PC-3 (cell line): ENCODE data around the gene N4BP3. TPM values are rescaled to one million over a fixed set of nuclear protein-coding genes. Genes with fewer than 3 reads are reported as not detected.
"Not testable (repeated sequence)": the region's sequence is repeated elsewhere in the genome, so short reads cannot be mapped to it uniquely, and the experiment has no call there.

Experiments used
- ATAC-seq: fragments of 200-7000 bp; cut with Tn5 transposase; 2 replicates; pipeline ENCODE4 v1.9.1; 2020; ENCODE audit warnings: mild to moderate bottlenecking, moderate library complexity
- BruUV-seq: library from RNA; stranded (reverse); fragments of 400-500 nt; replicated peaks from 2 replicates; lab custom pipeline; 2021; lab: Mats Ljungman, UMichigan
- CTCF ChIA-PET: fragments of 300-600 bp; sonication (Branson Sonifier 250); formaldehyde crosslinking; loops from one replicate; lab custom pipeline; 2022; ENCODE audit warnings: antibody characterized with exemption; lab: Charles Lee
- POLR2A ChIA-PET: fragments of 300-600 bp; sonication (Branson Sonifier 250); formaldehyde crosslinking; loops from one replicate; lab custom pipeline; 2022; ENCODE audit warnings: antibody characterized with exemption; ENCODE audit not compliant: unreplicated experiment; lab: Charles Lee
- DNase-seq: peaks from one replicate; pipeline ENCODE4 v3.0.0-alpha.2; 2015
- H2AFZ ChIP-seq: fragments of 300-600 bp; sonication (generic); 2 replicates; pipeline ENCODE4 v1.6.0; 2016; ENCODE audit warnings: antibody characterized with exemption, low read length
- H3F3A ChIP-seq: fragments of 300-600 bp; sonication (generic); one replicate; pipeline ENCODE4 v1.6.0; 2017; ENCODE audit warnings: antibody characterized with exemption, low read length, control low read depth, mild to moderate bottlenecking; ENCODE audit not compliant: unreplicated experiment
- H3K27ac ChIP-seq: fragments of 300-600 bp; sonication (generic); 2 replicates; pipeline ENCODE4 v1.5.1; 2016; ENCODE audit warnings: mild to moderate bottlenecking, low read length
- H3K27me3 ChIP-seq: fragments of 300-600 bp; sonication (generic); 2 replicates; pipeline ENCODE4 v1.6.1; 2016; ENCODE audit warnings: low read length, mixed read lengths
- H3K36me3 ChIP-seq: fragments of 300-600 bp; sonication (generic); 2 replicates; pipeline ENCODE4 v1.6.1; 2016; ENCODE audit warnings: low read depth, mixed run types, low read length, mixed read lengths
- H3K4me1 ChIP-seq: fragments of 300-600 bp; sonication (generic); 2 replicates; pipeline ENCODE4 v1.5.1; 2016; ENCODE audit warnings: low read length; ENCODE audit not compliant: insufficient read depth
- H3K4me2 ChIP-seq: fragments of 300-600 bp; sonication (generic); 2 replicates; pipeline ENCODE4 v1.6.0; 2016; ENCODE audit warnings: low read length
- H3K4me3 ChIP-seq: fragments of 300-600 bp; sonication (generic); 2 replicates; pipeline ENCODE4 v1.5.1; 2016; ENCODE audit warnings: mild to moderate bottlenecking, low read length, mixed read lengths
- H3K79me2 ChIP-seq: fragments of 300-600 bp; sonication (generic); 2 replicates; pipeline ENCODE4 v1.6.1; 2017; ENCODE audit warnings: low read length, mixed read lengths
- H3K9ac ChIP-seq: fragments of 300-600 bp; sonication (generic); 2 replicates; pipeline ENCODE4 v1.6.0; 2016; ENCODE audit warnings: mild to moderate bottlenecking, low read length
- H3K9me2 ChIP-seq: fragments of 300-600 bp; sonication (generic); replicated peaks from 2 replicates; pipeline ENCODE4 v1.6.1; 2016; ENCODE audit warnings: mixed run types, low read length, mixed read lengths
- H3K9me3 ChIP-seq: fragments of 300-600 bp; sonication (generic); 2 replicates; pipeline ENCODE4 v1.6.1; 2016; ENCODE audit warnings: low read length, mixed read lengths
- H4K20me1 ChIP-seq: fragments of 300-600 bp; sonication (generic); 2 replicates; pipeline ENCODE4 v1.6.1; 2016; ENCODE audit warnings: low read length, mixed read lengths
- CTCF ChIP-seq: fragments of 300-600 bp; sonication (generic); conservative IDR thresholded peaks from 2 replicates; pipeline ENCODE4 v1.5.1; 2017; ENCODE audit warnings: antibody characterized with exemption, low read depth, mild to moderate bottlenecking, low read length
- EZH2 ChIP-seq: fragments of 300-600 bp; sonication (generic); IDR thresholded peaks from one replicate; pipeline ENCODE4 v1.6.1; 2017; ENCODE audit warnings: antibody characterized with exemption, mild to moderate bottlenecking, low read length; ENCODE audit not compliant: unreplicated experiment
- EZH2phosphoT487 ChIP-seq: fragments of 300-600 bp; sonication (generic); IDR thresholded peaks from 2 replicates; pipeline ENCODE4 v1.6.1; 2018; ENCODE audit warnings: mild to moderate bottlenecking, antibody characterized with exemption, low read length, borderline replicate concordance
- intact Hi-C: fragments of 100-400 bp; cut with micrococcal nuclease; formaldehyde crosslinking; loops from 2 replicates; pipeline ENCODE4 v1.9.0; 2023
- total RNA-seq: library from RNA; depleted of rRNA; stranded (reverse); fragments of >200 nt; gene quantifications from 2 replicates; pipeline ENCODE4 v1.2.3, GENCODE V29; 2014

N4BP3 gene
- total RNA-seq, 1 experiment from 2014 or later, result 0.36 TPM

GRCh38 chr5:178129296-178129695, 16.0 kb downstream of the N4BP3 start:
- H3K4me2 ChIP-seq, result no peak overlapping the region

GRCh38 chr5:178130234-178130575, 16.9 kb downstream of the N4BP3 start:
- H3F3A ChIP-seq, CTCF ChIA-PET, H3K9me2 ChIP-seq, H4K20me1 ChIP-seq, intact Hi-C loops, H3K9me3 ChIP-seq, POLR2A ChIA-PET, DNase-seq, H3K27me3 ChIP-seq, ATAC-seq, H3K36me3 ChIP-seq: not testable (repeated sequence)
- H3K27ac ChIP-seq, result peak overlapping the region; percentile 43
- peak overlapping the region; percentile 88 for H3K9ac ChIP-seq
- peak overlapping the region; percentile 88 for H2AFZ ChIP-seq
- H3K4me3 ChIP-seq, result peak overlapping the region; percentile 100
- H3K79me2 ChIP-seq, result peaks cover 22% of the 10 kb centered on the region
- TSS peak; percentile 71 for BruUV-seq
- H3K4me1 ChIP-seq, result peaks cover 16% of the 10 kb centered on the region; the same call in 1 of the 2 replicates
- peak overlapping the region; percentile 90 for H3K4me2 ChIP-seq

More at GRCh38 chr5:178129296-178129695, 16.0 kb downstream of the N4BP3 start:
- Histone ChIP-seq H3K27ac (no peak overlapping the region), H3K4me1 (peaks cover 23% of the 10 kb centered on the region), H3K4me3 (no peak overlapping the region), H3F3A (no peaks in the 10 kb centered on the region), H2AFZ (no peak overlapping the region), H3K9me2 (no peaks in the 10 kb centered on the region), H3K9ac (no peak overlapping the region), H3K27me3 (no peaks in the 10 kb centered on the region), H3K9me3 (no peaks in the 10 kb centered on the region), H4K20me1 (no peaks in the 10 kb centered on the region), H3K36me3 (no peaks in the 10 kb centered on the region), H3K79me2 (peaks cover 20% of the 10 kb centered on the region)
- ATAC-seq (no peak), DNase-seq (no peak)
- TF ChIP-seq CTCF (no peak), EZH2 (no peak), EZH2phosphoT487 (no peak)
- no TSS peak for BruUV-seq
- ChIA-PET CTCF (no interaction called here), POLR2A (no interaction called here)
- intact Hi-C loops, result no loop called here

GRCh38 chr5:178130576-178131445, 17.5 kb downstream of the N4BP3 start, which contains the start of gene RMND5B:
RMND5B (plus strand) TSS chr5:178131014; CDS start chr5:178138120, 7,106 bp downstream.
- peak within 1 kb of the TSS; percentile 43 for H3K27ac ChIP-seq
- BruUV-seq, result no TSS peak
- H3K9ac ChIP-seq, result peak within 1 kb of the TSS; percentile 88
- intact Hi-C loops, result loop anchor here (1.0 kb wide), 1 partner anchor 22 kb away; the partner anchor contains the start of gene NHP2
- peaks cover 16% of the 10 kb centered on the region; the same call in 1 of the 2 replicates for H3K4me1 ChIP-seq
- ChIA-PET POLR2A (no interaction called here), CTCF (no interaction called here)
- H2AFZ ChIP-seq, result peak within 1 kb of the TSS; percentile 88
- H3K4me2 ChIP-seq, result peak within 1 kb of the TSS; percentile 90
- peaks cover 22% of the 10 kb centered on the region for H3K79me2 ChIP-seq
- no peaks in the 10 kb centered on the region for H4K20me1 ChIP-seq
- H3K4me3 ChIP-seq, result peak within 1 kb of the TSS; percentile 100
- no peaks in the 10 kb centered on the region for H3K36me3 ChIP-seq
- H3K27me3 ChIP-seq, result no peaks in the 10 kb centered on the region
- H3K9me2 ChIP-seq, result no peaks in the 10 kb centered on the region
- H3F3A ChIP-seq, result no peaks in the 10 kb centered on the region
- TF ChIP-seq EZH2phosphoT487 (no peak), EZH2 (no peak), CTCF (no peak)
- ATAC-seq (peak; percentile 88), DNase-seq (peak; percentile 87)
- no peaks in the 10 kb centered on the region for H3K9me3 ChIP-seq
